Measurements from ENCODE around the gene PCF11. TPM values are rescaled to one million over a fixed set of nuclear protein-coding genes. Genes with fewer than 3 reads are reported as not detected.
A peak's percentile ranks its signal among the peaks of the same experiment; 100 is the strongest.
"Not testable (repeated sequence)": the region's sequence is repeated elsewhere in the genome, so short reads cannot be mapped to it uniquely, and the experiment has no call there.

The PCF11 gene, protein sequence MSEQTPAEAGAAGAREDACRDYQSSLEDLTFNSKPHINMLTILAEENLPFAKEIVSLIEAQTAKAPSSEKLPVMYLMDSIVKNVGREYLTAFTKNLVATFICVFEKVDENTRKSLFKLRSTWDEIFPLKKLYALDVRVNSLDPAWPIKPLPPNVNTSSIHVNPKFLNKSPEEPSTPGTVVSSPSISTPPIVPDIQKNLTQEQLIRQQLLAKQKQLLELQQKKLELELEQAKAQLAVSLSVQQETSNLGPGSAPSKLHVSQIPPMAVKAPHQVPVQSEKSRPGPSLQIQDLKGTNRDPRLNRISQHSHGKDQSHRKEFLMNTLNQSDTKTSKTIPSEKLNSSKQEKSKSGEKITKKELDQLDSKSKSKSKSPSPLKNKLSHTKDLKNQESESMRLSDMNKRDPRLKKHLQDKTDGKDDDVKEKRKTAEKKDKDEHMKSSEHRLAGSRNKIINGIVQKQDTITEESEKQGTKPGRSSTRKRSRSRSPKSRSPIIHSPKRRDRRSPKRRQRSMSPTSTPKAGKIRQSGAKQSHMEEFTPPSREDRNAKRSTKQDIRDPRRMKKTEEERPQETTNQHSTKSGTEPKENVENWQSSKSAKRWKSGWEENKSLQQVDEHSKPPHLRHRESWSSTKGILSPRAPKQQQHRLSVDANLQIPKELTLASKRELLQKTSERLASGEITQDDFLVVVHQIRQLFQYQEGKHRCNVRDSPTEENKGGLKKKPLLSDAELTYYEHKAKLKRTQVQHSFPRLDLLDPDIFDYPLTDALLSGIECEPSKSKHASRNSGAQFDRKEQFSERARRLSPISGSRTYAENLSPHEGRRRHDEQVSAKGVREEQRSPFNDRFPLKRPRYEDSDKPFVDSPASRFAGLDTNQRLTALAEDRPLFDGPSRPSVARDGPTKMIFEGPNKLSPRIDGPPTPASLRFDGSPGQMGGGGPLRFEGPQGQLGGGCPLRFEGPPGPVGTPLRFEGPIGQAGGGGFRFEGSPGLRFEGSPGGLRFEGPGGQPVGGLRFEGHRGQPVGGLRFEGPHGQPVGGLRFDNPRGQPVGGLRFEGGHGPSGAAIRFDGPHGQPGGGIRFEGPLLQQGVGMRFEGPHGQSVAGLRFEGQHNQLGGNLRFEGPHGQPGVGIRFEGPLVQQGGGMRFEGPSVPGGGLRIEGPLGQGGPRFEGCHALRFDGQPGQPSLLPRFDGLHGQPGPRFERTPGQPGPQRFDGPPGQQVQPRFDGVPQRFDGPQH (N-terminal part only)
- 23.6 TPM for total RNA-seq

DNA sequence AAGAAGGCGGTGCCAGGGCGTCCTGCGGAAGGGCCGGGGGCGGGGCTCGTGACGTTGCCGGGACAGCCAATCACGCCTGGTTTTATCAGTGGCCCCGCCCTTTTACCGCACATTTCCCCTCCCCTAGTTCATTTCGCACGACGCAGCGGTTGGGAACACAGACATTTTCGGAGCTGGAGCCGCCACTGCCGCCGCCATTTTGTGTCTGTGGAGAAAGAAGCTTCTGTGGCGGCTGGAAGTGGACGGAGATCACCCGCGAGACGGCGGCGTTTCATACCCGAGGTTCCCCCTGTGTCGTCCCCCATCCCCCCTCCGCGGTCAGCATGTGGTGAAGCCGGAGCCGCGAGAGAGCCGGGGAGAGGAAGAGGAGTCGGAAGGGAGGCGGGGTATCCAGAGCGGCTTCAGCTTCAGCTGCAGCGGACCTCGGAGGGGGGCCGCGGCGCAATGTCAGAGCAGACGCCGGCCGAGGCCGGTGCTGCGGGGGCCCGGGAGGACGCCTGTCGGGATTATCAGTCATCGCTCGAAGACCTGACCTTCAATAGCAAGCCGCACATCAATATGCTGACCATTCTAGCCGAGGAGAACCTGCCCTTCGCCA, at the start of gene PCF11:
Gene PCF11, plus strand, starts transcription at position 136 of the 598 bp plus-strand sequence. Its CDS starts 309 bp downstream, at position 445.
- ATAC-seq (peak; percentile 81), DNase-seq (ENCODE audit: low spot score) (no peak)

DNA sequence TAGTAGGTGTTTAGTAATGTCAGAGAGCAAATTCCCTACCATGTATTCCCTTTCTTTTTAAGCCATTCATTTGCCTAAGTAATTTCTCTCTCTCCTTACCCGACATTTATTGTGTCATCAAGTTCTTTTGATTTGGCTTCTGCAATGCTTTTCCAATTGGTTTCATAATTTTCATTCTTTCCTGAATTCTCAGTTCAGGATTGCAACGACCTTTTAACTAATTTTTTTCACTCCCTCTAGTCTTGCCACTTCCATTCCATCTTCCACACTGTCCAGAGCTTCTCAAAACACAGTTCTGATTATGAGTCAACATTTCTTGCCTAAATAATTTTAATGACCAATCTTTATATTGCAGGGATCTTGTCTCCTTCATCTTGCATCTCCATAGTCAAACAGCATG, 44.0 kb upstream of the PCF11 start:
- no peak for ATAC-seq
- DNase-seq (ENCODE audit: low spot score): no peak

DNA sequence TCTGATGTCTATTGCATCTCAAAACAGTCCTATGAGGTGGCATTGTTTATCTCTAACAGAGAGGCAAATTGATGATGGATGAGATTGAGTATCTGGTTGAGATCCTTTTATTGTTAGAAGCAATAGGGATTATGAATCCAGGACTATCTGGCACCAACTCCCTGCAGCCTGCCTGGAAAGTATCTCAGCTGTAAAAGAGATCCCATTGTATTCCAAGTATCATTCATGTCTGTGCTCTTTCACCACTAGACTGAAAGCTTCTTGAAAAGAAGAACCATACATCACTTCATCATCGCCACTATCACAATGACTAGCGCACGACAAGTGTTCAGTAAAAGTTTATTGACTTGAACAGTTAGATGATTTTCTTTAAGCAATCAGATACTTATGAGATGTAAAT, 41.9 kb upstream of the PCF11 start:
- DNase-seq (ENCODE audit: low spot score) (no peak), ATAC-seq (no peak)

DNA sequence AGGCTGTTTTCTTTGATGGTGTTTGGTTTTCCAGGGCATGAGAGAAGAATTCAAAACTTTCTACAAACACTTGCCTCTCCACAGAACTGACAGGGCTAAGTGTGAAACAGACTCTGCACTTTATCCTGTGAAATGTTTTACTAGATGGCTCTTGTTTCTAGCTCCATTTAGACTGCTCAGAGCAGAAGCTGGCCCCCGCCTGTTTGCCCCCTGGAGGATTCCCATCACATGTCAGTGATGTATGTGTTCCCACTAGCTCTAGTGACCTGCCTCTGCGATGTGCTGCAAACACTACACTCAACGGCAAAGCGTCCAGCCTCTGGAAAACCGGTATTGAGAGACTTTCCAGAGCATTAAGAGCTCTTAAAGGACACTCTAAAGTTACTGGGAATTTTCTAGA, 41.4 kb upstream of the PCF11 start:
- DNase-seq (ENCODE audit: low spot score) (no peak), ATAC-seq (peak; percentile 55)

DNA sequence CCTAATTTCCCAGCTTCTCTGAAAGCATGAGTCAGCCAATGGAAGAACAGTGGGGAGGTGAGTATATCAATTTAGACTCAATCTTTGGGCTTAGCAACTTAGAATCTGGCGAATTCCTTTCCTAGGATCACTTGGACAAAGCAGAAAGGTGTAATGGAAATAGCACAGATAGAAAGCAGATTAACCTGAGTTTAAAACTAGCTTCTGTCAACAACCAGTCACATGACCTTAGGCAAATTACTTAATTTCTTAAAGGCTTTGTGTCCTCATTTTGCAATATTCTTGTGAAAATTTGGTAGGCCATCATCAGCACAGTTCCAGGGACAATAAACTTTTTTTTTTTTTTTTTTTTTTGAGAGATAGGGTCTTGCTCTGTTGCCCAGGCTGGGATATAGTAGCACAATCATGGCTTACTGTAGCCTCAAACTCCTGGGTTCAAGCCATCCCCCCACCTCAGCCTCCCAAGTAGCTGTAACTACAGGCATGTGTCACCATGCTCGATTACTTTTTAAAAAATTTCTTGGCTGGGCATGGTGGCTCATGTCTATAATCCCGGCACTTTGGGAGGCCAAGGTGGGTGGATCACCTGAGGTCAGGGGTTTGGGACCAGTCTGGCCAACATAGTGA, 40.8 kb upstream of the PCF11 start:
- DNase-seq (ENCODE audit: low spot score): no peak
- ATAC-seq: peak; percentile 50

DNA sequence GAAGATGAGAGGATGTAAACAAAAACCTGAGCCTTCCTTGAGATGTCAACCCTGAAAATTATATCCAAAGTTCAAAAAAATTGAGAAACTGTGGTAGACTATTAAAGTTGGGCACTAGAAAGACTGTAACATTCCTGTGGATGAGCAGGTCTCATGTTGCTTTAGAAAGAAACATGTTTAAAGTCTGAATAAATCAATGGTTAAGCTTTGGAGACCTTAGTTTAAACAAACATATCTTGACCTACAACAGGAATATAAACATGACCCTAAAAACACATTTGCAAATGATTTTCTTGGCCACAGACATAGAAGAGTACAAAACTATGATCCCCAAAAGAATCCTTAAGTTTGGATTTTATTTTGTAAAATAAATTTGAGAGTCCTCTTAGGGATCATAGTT, 38.1 kb upstream of the PCF11 start:
- DNase-seq (ENCODE audit: low spot score) (no peak), ATAC-seq (peak; percentile 23)

DNA sequence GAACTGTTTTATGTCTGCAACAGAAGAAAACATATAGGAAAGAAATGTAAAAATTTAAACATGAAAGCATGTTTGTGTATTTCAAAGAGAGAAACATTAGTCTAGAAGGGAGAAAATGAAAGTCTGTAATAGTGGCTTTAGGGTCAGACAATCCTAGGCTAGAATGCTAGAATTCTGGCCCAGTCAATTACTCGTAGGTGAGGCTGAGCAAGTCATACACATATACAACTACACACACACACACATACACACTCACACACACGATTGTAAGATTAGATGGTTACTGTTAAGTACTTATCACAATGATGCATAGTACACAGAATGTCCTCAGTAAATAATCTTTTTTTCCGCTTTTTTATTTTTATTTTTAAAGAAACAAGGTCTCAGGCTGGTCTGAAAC, 37.7 kb upstream of the PCF11 start:
- ATAC-seq: no peak
- no peak for DNase-seq (ENCODE audit: low spot score)

DNA sequence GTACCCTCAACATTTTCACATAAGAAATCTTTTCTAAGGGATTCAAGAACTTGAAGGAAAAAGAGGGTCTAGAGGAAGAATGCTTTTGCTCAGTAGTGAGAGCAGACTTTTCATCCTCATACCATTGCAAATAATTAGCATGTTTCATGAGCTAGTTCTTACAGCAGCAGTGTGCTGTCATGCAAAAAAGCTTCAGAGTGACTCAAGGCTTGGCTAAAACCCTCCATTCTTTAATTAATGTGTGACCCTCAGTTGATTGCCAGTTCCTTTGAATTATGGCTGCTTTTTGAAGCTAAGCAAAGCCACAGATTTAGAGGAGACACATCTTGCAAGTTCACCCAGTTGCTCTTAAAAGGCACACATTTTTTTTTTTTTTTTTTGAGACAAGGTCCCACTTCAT, 36.6 kb upstream of the PCF11 start:
- ATAC-seq (no peak), DNase-seq (ENCODE audit: low spot score) (no peak)

DNA sequence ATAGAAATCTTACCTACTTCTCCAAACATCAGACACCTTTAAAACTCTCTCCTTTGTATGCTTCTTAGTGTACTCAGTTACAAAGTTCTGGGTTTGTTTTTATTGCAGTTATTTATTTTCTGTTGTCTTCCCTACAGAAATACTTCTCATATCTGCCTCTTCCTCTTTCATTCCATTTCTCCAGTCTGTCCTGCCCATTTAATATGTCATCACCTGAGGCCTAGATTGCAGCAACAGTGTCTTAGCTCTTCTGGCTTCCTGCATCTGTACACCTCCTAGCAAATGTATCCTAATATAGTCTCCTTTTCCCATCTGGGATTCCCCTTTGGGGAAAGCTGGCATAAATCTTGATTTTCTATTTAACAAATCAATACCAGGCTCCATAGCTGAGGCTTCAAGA, 34.9 kb upstream of the PCF11 start:
- no peak for ATAC-seq
- no peak for DNase-seq (ENCODE audit: low spot score)

DNA sequence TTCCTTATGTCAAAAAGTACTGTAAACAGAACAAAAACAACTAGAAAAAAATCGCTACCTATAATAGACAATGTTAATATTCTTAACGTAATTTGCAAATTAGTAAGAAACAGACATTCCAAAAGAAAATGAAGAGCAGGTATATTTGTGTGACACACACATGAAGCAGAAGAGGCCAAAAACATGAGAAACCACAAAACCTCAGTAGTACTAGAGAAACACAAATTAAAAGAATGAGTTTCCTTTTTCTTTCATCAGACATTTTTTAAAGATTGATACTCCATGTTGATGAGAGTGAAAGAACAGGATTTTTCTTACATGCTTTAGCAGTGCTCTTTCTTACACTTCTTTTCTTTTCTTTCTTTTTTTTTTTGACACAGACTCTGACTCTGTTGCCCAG, 34.2 kb upstream of the PCF11 start:
- no peak for DNase-seq (ENCODE audit: low spot score)
- no peak for ATAC-seq

DNA sequence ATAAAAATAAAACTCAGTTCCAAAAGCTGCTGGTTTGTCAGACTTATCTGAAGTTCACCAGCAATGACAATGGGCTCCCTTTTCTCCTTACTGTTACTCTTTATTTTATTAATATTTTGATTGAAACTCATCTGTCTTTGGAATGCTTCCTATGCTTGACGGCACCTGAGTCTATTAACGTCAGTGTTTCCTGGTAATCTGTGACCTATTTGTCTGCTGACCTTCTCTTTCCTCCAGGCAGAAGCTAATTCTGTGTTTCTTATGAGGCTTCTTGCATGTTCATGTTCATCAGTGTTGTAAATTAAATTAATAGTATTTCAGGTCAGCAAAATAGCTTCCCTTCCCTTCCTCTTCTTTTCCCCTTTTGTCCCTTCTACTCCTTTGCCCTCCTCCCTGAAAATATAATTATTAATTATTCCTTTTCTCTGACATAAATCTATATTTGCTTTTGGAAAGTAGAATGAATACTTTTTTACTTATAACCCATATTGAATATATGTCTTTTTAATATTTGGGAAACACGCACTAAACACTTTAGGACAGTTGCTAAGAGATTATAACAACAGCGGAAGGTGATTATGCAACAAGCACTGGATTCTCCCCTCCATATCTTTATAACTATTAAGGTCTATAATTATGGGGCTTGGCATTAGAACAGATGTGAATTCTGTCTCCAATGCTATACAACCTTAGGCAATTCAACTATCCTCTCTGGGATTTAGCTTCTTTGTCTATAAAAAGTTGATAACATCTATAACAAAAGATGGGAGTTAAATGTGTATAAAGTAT, 32.1 kb upstream of the PCF11 start:
- DNase-seq (ENCODE audit: low spot score) (no peak), ATAC-seq (no peak)

DNA sequence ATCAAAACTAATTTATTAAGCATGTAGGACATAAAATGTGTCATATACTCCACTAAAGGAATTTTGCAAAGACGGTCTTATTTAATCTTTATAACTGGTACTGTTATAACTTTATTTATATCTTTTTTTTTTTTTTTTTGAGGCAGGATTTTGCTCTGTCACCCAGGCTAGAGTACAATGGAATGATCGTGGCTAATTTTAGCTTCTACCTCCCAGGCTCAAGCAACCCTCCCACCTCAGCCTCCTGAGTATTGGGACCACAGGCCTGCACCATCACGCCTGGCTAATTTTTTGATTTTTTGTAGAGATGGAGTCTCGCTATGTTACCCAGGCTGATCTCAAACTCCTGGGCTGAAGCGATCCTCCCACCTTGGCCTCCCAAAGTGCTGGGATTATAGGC, 31.4 kb upstream of the PCF11 start:
- DNase-seq (ENCODE audit: low spot score) (no peak), ATAC-seq (no peak)

DNA sequence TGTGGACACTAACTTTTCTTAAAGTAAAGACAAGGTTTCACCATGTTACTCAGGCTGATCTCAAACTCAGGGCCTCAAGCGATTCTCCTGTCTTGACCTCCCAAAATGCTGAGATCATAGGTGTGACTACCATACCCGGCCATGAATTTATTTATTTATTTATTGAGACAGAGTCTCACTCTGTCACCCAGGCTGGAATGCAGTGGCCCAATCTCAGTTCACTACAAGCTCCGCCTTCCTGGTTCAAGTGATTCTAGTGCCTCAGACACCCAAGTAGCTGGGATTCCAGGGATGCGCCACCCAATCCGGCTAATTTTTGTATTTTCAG, 29.7 kb upstream of the PCF11 start:
- DNase-seq (ENCODE audit: low spot score) (no peak), ATAC-seq (no peak)

DNA sequence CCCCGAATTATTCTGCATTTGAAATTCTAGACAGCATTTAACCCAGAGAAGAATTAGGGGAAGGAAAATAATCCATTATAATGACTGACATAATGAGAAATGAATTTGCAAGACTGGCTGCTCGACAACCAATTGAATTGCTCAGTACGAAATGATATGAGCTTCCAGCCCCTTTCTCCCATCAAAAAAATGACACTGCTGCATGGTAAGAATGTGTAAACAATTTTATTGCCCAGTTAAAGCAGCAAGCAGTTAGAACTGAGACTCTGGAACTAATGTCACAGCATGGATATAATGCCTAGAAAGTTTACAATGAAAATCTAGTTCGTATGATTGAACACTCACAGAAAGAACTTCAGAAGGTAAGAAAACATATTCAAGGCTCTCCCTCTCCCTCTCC, 24.7 kb upstream of the PCF11 start:
- ATAC-seq (no peak), DNase-seq (ENCODE audit: low spot score) (no peak)

DNA sequence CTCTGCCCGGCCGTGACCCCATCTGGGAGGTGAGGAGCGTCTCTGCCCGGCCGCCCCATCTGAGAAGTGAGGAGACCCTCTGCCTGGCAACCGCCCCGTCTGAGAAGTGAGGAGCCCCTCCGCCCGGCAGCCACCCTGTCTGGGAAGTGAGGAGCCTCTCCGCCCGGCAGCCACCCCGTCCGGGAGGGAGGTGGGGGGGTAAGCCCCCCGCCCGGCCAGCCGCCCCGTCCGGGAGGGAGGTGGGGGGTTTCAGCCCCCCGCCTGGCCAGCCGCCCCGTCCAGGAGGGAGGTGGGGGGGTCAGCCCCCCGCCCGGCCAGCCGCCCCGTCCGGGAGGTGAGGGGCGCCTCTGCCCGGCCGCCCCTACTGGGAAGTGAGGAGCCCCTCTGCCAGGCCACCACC, 23.7 kb upstream of the PCF11 start:
- DNase-seq (ENCODE audit: low spot score); ATAC-seq: not testable (repeated sequence)

DNA sequence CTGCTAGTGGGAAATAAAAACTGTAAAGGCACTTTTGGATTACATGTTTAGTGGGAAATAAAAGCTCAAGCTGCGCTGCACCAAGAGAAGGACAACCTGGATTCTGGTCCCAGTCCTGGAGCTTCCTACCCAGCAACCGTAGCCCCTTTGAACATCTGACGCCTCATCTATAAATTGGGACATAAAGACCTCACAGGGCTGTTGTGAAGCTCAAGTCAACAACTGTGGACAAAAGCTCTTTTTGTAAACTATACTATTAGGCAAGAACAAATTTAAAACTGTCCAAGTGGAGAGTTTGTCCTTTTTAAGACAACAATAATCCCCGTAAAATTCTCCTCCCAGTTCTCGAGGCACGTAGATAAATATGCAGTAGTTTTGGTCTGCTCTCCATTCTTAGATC, 17.6 kb upstream of the PCF11 start:
- DNase-seq (ENCODE audit: low spot score) (no peak), ATAC-seq (no peak)

DNA sequence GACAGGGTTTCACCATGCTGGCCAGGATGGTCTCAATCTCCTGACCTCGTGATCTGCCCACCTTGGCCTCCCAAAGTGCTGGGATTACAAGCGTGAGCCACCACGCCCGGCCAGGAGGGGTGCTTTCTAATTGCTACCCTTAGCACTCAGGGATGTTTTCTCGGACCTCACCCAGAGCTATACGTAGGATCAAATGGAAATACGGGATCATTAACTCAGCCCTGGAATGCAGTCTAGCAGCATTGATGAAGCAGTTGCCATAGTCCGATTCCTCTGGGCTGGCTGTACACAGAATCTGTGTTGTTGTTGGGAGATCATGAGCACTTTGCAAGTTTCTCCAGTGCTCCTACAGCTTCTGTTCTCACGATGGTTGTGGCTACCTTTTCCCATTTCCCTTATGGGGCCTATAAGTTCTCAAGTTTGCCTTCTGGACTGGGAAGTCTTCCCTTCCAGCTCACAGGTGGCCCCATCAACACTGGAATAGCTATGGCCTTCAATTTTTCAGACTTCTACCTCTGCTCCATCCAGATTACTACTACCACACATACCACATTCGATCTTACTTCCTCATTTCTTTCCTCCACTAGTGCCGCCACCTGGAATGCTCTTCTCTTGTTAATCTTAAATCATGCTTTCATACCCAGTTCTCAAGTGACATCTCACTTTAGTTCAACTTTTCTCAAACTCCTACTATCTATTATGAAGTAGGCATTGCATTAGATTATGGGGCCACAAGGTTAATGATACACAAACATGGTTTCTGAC, 16.1 kb upstream of the PCF11 start:
- no peak for DNase-seq (ENCODE audit: low spot score)
- ATAC-seq: no peak

DNA sequence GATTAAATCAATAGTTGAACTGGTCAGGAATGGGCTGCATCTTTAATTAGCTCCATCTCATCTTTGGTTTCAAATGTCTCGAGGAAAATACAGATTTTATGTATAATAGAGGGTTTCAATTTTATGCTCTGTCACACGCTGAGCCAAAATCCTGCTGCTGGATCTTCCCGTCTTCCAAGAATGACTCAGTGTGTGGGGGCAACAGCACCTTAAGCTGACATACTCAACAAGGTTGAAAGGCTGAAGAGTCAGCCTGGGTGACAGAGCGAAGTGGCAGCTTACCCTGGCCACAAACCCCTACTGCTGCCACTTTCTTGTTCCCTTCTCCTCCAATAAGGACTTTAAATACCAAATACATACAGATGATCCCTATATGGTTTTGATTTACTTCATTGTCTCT, 9.0 kb upstream of the PCF11 start:
- no peak for ATAC-seq
- DNase-seq (ENCODE audit: low spot score): no peak

DNA sequence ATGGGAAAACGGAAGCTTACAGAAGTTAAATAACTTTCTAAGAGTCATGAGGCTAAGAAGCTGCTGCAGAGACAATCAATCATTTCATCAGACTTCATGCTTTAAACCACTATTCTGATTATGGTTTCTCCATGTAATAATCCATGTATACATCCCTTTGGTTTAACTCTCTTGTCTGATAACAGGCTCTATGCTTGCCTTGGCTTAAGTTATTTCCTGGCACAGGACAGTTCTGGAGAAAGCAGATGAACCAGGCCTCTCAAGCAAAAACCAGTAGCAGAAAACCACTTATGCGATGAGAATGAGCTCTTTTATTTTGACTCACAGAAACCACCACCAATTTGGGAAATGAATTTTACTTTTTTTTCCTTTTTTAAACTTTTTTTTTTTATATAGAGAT, 6.5 kb upstream of the PCF11 start:
- DNase-seq (ENCODE audit: low spot score) (no peak), ATAC-seq (no peak)

All from left lobe of liver (tissue), 2 donors.